MM.1S (cell line): ENCODE data around the gene CREB3L2.
"Not testable (repeated sequence)": the region's sequence is repeated elsewhere in the genome, so short reads cannot be mapped to it uniquely, and the experiment has no call there.

ENCODE experiments used
- EZH2 ChIP-seq: fragments of 300-600 bp; sonication (generic); optimal IDR thresholded peaks from 2 replicates; pipeline ENCODE3; 2017; ENCODE audit warnings: low read depth, mild to moderate bottlenecking, antibody characterized with exemption, low read length, mixed read lengths
- TF ChIP-seq, protein P1 (sequence below): fragments of 300-600 bp; sonication (generic); IDR thresholded peaks from 2 replicates; pipeline ENCODE4 v1.5.1; 2016; ENCODE audit warnings: antibody characterized with exemption, low read length, mixed read lengths

- TF ChIP-seq, protein P1, sequence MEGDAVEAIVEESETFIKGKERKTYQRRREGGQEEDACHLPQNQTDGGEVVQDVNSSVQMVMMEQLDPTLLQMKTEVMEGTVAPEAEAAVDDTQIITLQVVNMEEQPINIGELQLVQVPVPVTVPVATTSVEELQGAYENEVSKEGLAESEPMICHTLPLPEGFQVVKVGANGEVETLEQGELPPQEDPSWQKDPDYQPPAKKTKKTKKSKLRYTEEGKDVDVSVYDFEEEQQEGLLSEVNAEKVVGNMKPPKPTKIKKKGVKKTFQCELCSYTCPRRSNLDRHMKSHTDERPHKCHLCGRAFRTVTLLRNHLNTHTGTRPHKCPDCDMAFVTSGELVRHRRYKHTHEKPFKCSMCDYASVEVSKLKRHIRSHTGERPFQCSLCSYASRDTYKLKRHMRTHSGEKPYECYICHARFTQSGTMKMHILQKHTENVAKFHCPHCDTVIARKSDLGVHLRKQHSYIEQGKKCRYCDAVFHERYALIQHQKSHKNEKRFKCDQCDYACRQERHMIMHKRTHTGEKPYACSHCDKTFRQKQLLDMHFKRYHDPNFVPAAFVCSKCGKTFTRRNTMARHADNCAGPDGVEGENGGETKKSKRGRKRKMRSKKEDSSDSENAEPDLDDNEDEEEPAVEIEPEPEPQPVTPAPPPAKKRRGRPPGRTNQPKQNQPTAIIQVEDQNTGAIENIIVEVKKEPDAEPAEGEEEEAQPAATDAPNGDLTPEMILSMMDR: not testable (repeated sequence)
- TF ChIP-seq EZH2: not testable (repeated sequence)
These were observed 75.7 kb downstream of the CREB3L2 start for GRCh38 chr7:137926206-137926605.
